Hepatic stellate cell (primary cell): ENCODE results near the gene ADAMTS10.
A peak's percentile ranks its signal among the peaks of the same experiment; 100 is the strongest.
"Not testable (repeated sequence)": the region's sequence is repeated elsewhere in the genome, so short reads cannot be mapped to it uniquely, and the experiment has no call there.

Experiments
- DNase-seq: peaks from one replicate; pipeline ENCODE4 v3.0.0; 2011; ENCODE audit warnings: low spot score

The ADAMTS10 gene

DNA sequence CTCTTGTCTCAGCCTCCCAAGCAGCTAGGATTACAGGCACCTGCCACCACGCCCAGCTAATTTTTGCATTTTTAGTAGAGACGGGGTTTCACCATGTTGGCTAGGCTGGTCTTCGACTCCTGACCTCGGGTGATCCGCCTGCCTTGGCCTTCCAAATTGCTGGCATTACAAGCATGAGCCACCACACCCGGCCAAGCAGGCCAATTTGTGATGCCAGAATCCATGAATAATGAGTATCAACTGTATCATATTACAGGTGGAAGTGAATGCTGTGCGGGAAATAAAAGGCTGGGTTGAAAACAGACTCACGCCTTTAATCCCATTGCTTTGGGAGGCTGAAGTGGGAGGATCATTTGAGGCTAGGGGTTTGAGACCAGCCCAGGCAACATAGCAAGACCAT, 16.3 kb upstream of the ADAMTS10 start:
- DNase-seq = no peak

DNA sequence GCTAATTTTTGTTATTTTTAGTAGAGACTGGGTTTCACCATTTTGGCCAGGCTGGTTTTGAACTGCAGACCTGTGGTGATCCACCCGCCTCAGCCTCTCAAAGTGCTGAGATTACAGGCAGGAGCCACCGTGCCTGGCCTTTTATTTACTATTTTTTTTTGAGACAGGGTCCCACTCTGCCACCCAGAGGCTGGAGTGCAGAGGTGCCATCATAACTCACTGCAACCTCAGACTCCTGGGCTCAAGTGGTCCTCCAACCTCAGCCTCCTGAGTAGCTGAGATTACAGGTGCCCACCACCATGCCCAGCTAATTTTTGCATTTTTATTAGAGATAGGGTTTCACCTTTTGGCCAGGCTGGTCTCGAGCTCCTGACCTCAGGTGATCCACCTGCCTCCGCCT, 12.4 kb upstream of the ADAMTS10 start:
- DNase-seq = not testable (repeated sequence)

DNA sequence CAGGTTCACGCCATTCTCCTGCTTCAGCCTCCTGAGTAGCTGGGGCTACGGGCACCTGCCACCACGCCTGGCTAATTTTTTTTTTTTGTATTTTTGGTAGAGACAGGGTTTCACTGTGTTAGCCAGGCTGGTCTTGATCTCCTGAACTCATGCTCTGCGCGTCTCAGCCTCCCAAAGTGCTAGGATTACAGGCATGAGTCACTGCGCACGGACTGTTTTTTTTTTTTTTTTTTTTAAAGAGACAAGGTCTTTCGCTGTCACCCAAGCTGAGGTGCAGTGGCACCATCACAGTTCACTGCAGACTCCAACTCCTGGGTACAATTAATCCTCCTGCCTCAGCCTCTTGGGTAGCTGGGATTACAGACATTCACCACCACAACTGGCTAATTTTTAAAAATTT, 8.2 kb upstream of the ADAMTS10 start:
- no peak for DNase-seq

- DNase-seq = no peak
Observed at GRCh38 chr19:8617984-8618383, 7.5 kb upstream of the ADAMTS10 start.

DNA sequence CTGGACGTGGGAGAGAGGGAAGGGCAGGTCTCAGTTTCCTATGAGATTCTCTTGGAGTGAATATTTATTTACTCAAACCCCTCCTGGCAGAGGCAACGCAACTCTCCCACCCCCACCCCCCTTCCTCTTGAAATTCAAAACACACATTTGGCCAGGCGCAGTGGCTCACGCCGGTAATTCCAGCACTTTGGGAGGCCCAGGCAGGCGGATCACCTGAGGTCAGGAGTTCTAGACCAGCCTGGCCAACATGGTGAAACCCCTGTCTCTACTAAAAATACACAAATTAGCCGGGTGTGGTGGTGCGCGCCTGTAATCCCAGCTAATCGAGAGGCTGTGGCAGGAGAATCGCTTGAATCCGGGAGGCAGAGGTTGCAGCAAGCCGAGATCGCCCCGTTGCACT, 6.8 kb upstream of the ADAMTS10 start:
- not testable (repeated sequence) for DNase-seq

GRCh38 chr19:8616861-8617260, 6.3 kb upstream of the ADAMTS10 start:
- DNase-seq = no peak

- DNase-seq = peak; percentile 77
Observed at GRCh38 chr19:8615813-8616596, 5.5 kb upstream of the ADAMTS10 start.

DNA sequence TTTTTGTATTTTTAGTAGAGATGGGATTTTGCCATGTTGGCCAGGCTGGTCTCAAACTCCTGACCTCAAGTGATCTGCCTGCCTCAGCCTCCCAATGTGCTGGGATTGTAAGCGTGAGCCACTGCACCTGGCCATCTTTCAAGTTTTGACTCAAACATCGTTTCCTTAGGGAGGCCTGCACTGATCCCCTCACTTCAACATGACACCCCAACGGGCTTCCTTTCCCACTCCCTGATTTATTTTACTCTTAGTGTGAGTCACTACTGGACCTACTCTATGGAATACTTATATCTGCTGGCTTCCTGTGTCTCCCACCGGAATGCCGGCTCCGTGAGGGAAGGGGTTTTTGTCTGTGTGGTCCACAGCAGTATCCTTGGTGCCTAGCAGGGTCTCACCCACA, 4.5 kb upstream of the ADAMTS10 start:
- DNase-seq = no peak

GRCh38 chr19:8614455-8614854, 3.9 kb upstream of the ADAMTS10 start:
- DNase-seq = no peak

DNA sequence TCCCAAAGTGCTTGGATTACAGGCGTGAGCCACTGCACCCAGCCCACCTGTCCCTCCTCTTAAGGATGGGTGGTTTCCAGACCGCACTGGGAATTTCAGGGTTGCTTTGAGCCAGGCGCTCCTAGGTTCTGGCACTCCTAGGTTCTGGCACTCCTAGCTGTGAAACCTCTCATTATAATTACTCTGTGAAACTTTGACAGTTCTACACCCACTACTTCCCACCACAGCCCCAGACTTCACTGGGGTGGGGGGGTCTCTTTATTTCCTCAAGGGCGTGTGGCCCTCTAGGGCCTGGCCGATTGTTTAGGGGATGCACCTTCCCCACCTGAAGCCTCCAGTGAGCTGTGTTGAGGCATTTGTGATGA, 2.3 kb upstream of the ADAMTS10 start:
- DNase-seq = no peak

GRCh38 chr19:8611877-8612806, 1.6 kb upstream of the ADAMTS10 start:
- DNase-seq = peak; percentile 83

GRCh38 chr19:8611391-8611876, 919 bp upstream of the ADAMTS10 start:
- DNase-seq = no peak

GRCh38 chr19:8610936-8611300, 403 bp upstream of the ADAMTS10 start:
- no peak for DNase-seq

DNA sequence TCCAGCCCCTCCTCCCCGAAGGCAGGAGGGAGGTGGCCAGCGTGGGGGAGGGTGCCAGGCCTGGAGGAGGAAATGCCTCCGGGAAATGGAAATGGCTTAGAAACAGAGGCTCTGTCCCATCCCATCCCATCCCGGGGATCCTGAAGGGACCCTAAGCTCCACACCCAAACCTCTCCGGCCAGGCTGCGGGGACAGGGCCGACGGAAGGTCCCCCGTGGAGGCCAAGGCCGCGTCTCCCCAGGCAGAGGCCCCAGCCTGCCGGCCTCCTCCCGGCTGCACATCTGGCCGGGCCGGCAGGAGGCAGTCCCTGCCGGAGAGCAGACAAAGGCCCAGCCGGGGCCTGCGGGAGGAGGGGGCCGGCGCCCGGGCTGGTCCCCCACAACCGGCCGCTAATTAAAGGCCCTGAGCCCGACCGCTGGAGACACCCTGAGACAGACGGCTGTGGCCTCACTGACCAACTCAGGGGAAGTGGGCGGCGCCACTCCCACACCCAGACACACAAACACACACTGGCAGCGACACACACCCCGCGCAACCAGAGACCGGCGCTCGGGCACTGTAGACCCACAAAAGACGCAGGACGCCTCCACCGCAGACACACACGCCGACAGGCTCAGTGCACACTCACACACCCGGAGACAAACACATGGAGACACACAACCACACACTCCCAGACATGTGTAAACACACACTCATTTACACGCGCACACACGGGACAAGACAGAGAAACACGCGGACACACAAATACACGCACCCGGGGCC, 1.1 kb downstream of the ADAMTS10 start:
- peak; percentile 77 for DNase-seq

- no peak for DNase-seq
Observed at GRCh38 chr19:8608941-8609278, 1.6 kb downstream of the ADAMTS10 start.

GRCh38 chr19:8607386-8607785, 3.1 kb downstream of the ADAMTS10 start:
- DNase-seq = peak; percentile 90

DNA sequence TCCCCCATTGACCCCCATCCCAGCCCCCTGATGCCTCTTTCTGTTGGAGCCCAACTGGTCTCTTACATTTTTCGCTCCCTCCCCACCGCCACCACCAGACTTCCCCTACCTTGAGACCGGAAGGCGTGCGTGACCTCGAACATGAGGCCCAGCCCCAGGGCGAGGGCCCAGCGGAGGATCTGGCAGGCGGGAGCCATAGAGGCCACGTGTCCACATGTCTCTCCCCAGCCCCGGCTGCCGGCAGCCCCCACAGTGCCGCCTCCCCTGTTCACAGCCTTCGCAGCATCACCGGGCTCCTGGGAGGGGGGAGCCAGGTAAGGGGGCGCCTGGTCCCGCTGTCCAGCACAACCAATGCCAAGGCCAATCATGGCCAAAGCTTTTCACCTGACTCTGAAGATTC, 5.0 kb downstream of the ADAMTS10 start:
- no peak for DNase-seq

- no peak for DNase-seq
Observed at GRCh38 chr19:8601796-8602195, 8.7 kb downstream of the ADAMTS10 start.

GRCh38 chr19:8600816-8601215, 9.7 kb downstream of the ADAMTS10 start:
- DNase-seq = no peak

DNA sequence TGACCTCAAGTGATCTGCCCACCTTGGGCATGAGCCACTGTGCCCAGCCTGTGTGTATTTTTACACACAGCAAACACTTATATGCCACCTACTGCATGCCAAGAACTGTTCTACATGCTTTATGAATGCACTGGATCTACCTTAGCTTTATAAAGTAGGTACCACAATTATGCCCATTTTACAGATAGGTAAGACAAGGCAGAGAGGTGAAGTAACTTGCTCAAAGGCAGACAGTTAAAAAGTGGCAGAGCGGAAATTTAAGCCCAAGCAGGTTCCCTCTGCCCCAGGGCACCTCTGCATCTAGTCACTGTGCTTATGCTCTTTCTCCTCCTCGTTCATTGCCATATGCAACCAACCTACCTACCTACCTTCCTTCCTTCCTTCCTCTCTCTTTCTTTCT, 10.5 kb downstream of the ADAMTS10 start:
- no peak for DNase-seq

DNA sequence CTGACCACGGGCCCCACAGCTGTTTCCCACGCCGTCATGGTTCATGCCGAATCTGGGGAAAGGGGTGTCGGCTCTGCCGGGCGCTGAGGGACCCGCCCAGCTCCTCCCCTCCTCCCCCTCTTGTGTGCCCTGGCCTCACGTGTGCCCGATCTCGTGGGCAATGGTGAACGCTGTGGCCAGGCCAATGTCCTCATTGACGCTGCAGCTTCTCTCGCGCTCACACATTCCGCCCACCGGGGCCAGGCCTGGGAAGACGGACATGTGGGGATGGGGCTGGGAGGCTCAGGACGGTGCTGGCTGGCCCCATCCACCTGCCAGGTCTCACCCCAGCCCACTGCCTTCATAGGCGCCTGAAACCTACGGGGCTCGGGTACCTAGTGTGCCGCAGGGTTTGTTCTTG, 14.3 kb downstream of the ADAMTS10 start:
- no peak for DNase-seq

DNA sequence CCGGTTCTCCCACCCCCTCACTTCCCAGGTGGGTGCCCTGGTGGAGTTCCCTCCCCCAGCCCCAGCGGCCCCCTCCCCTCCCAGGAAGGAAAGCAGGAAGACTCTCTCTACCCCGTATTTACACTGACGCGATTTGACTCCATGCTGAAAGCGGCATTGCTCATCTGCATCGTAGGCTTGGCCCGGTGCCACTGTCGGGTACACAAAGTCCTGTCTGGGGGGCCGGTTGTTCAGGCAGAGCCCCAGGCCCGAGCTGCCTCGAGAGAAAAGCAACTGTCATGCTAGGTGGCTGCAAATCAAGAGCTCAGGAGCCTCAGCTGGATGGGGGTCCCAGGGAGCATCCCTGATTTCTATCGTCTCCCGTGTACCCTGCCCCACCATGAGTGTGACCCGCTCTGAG, 14.9 kb downstream of the ADAMTS10 start:
- no peak for DNase-seq

DNA sequence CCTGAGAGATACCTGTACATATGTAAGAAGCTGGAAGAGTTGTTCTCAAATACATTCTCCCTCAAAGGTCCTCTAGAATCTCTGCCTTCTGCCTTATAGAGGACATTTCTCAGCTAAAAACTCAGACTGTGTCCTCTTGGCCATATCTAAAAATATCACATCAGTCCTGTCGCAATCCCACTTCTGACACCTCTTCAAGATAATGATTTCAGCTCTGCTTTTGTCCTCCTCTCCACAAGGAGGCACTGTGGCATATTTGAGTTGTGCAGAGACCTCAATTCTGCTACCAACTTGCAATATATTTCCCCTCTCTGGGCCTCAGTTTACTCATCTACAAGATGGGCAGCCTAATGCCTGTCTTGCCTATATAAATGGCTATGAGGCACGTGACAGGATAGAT, 16.6 kb downstream of the ADAMTS10 start:
- DNase-seq = no peak
